Ovary (tissue), 9 donors: ENCODE measurements around the gene METRNL. TPM values are rescaled to one million over a fixed set of nuclear protein-coding genes. Genes with fewer than 3 reads are reported as not detected.
A peak's percentile ranks its signal among the peaks of the same experiment; 100 is the strongest.
"Not testable (repeated sequence)": the region's sequence is repeated elsewhere in the genome, so short reads cannot be mapped to it uniquely, and the experiment has no call there.

Source experiments
- DNase-seq, 5 donors: peaks; one replicate each; pipeline ENCODE4 v3.0.0-alpha.2; 2019 to 2020
- H3K27ac ChIP-seq, 2 donors: fragments of 200-600 bp; one replicate each; pipeline versions ENCODE4 v1.5.1 to v1.8.0; 2019 to 2022
- H3K27me3 ChIP-seq: fragments of 200-600 bp; one replicate; pipeline ENCODE4 v1.8.0; 2022
- H3K36me3 ChIP-seq: fragments of 200-600 bp; sonication (generic); one replicate; pipeline ENCODE4 v1.5.1; 2019
- H3K4me1 ChIP-seq: one replicate; pipeline ENCODE4 v1.8.1; 2013; ENCODE audit warnings: mild to moderate bottlenecking, moderate library complexity; ENCODE audit not compliant: insufficient read depth
- H3K4me3 ChIP-seq: fragments of 200-600 bp; sonication (generic); one replicate; pipeline ENCODE4 v1.5.1; 2017
- H3K9me3 ChIP-seq, 2 donors: fragments of 200-600 bp in 1 of 2; sonication (generic) in 1 of 2; one replicate each; pipeline versions ENCODE4 v1.5.1 to v1.8.1; 2013 to 2019; ENCODE audit warnings: mild to moderate bottlenecking in 1 of 2, moderate library complexity in 1 of 2
- CTCF ChIP-seq, 3 donors: fragments of 450-650 bp in 2 of 3; fragments of 200-600 bp in 1 of 3; IDR thresholded peaks; one replicate each; pipeline versions ENCODE4 v1.5.1 to v1.8.0; 2016 to 2022; ENCODE audit warnings: antibody characterized with exemption in 3 of 3, mild to moderate bottlenecking in 1 of 3
- EP300 ChIP-seq: sonication (generic); formaldehyde crosslinking; IDR thresholded peaks from one replicate; pipeline ENCODE4 v1.6.1; 2017; ENCODE audit warnings: antibody characterized with exemption
- POLR2A ChIP-seq: fragments of 450-650 bp; IDR thresholded peaks from one replicate; pipeline ENCODE4 v1.6.1; 2017; ENCODE audit warnings: antibody characterized with exemption, mild to moderate bottlenecking, moderate library complexity
- WGBS, 3 donors: extraction: QIAGEN DNeasy Blood & Tissue Kit in 1 of 3; methylation state at CpG; one replicate each; pipeline versions ENCODE4 v1.1.5 to v1.1.7; 2013 to 2017; 5-methylcytosine and 5-hydroxymethylcytosine counted together
- intact Hi-C, 4 donors: fragments of 100-400 bp; cut with DNase I; formaldehyde crosslinking; loops; one replicate each; pipeline versions ENCODE4 v1.11.0 to v1.15.1; 2022 to 2023
- polyA plus RNA-seq, 2 donors: library from polyadenylated mRNA; stranded (reverse); fragments of 200-250 nt in 1 of 2; fragments of 350-450 nt in 1 of 2; fragmentation: Illumina TruSeq in 1 of 2; extraction: RNeasy Lipid Tissue Mini Kit (QIAGEN cat#74804) in 1 of 2; gene quantifications; one replicate each; pipeline ENCODE4 v1.2.3, GENCODE V29; 2013 to 2014
- total RNA-seq, 7 donors: library from RNA; depleted of rRNA in 2 of 7; stranded (reverse); fragments of >200 nt in 2 of 7; fragmentation: NEBNext Ultra II Directional in 3 of 7; extraction: Animal tissue kit (Norgen Biotek cat#: 25700) in 3 of 7; gene quantifications; one replicate each; pipeline versions ENCODE4 v1.1.0 to v1.2.4, GENCODE V29; 2016 to 2023
- donor health status: DM: no; HTN: no; CAD: no; lungs with moderate emphysema.
- donor health status: DM: no; HTN: no; CAD: no.
- donor health status: Bipolar disorder and iron deficiency.
- donor health status: DM: yes; HTN: yes; CAD: no.
- donor health status: DM: no; HTN: no; CAD: no.
- donor health status: DM: yes; HTN: yes; CAD: no.

The METRNL gene
- total and polyA plus RNA-seq, 9 donors, result 4.3 to 84.3 (median 29.4) TPM

- no peaks in the 10 kb centered on the region for H3K36me3 ChIP-seq
- H3K27me3 ChIP-seq, result no peaks in the 10 kb centered on the region
- DNase-seq, result peak in 4 of 5 donors; percentile 4 to 24 (median 7)
- 80 to 87% (median 81%) methylated on average over 16 of the region's 16 CpGs for WGBS, 3 donors
- no peaks in the 10 kb centered on the region for H3K9me3 ChIP-seq
- intact Hi-C loops, result no loop called here
- TF ChIP-seq CTCF (IDR thresholded peaks at IDR 0.05), result no peak
- TF ChIP-seq POLR2A, result no peak
- no peak for TF ChIP-seq EP300
- no peak overlapping the region for H3K4me3 ChIP-seq
- no peak overlapping the region for H3K27ac ChIP-seq
- H3K4me1 ChIP-seq, result no peaks in the 10 kb centered on the region
These were observed 54.1 kb downstream of the METRNL start for GRCh38 chr17:83133302-83134121.

GRCh38 chr17:83134456-83134855, 55.0 kb downstream of the METRNL start:
- H3K36me3 ChIP-seq, H3K9me3 ChIP-seq, H3K27ac ChIP-seq, intact Hi-C loops, H3K27me3 ChIP-seq, H3K4me1 ChIP-seq, H3K4me3 ChIP-seq: not testable (repeated sequence)
- 85 to 91% (median 86%) methylated on average over 20 to 38 of the region's 38 CpGs for WGBS, 3 donors
- peak in 2 of 5 donors; percentile 2 to 7 for DNase-seq

- H3K4me1 ChIP-seq, result no peaks in the 10 kb centered on the region
- no peaks in the 10 kb centered on the region for H3K36me3 ChIP-seq
- H3K27ac ChIP-seq, result no peak overlapping the region
- no peaks in the 10 kb centered on the region for H3K9me3 ChIP-seq
- TF ChIP-seq EP300, result no peak
- no peak for TF ChIP-seq CTCF (IDR thresholded peaks at IDR 0.05)
- TF ChIP-seq POLR2A, result no peak
- WGBS, 3 donors, result 91 to 96% (median 92%) methylated on average over 14 of the region's 14 CpGs
- intact Hi-C loops, result no loop called here
- no peak overlapping the region for H3K4me3 ChIP-seq
- DNase-seq, result peak in 2 of 5 donors; percentile 10 to 25
- H3K27me3 ChIP-seq, result no peaks in the 10 kb centered on the region
These were observed 56.3 kb downstream of the METRNL start for GRCh38 chr17:83135692-83136091.

GRCh38 chr17:83136156-83136555, 56.7 kb downstream of the METRNL start:
- no peaks in the 10 kb centered on the region for H3K36me3 ChIP-seq
- 78 to 87% (median 84%) methylated on average over 13 of the region's 13 CpGs for WGBS, 3 donors

More at GRCh38 chr17:83136156-83136555, 56.7 kb downstream of the METRNL start:
- TF ChIP-seq EP300 (no peak), CTCF (IDR thresholded peaks at IDR 0.05) (no peak), POLR2A (no peak)
- peak in 2 of 5 donors; percentile 11 to 23 for DNase-seq
- no peaks in the 10 kb centered on the region for H3K4me1 ChIP-seq
- no peak overlapping the region for H3K27ac ChIP-seq
- H3K27me3 ChIP-seq, result no peaks in the 10 kb centered on the region
- H3K4me3 ChIP-seq, result no peak overlapping the region
- H3K9me3 ChIP-seq, result no peaks in the 10 kb centered on the region
- intact Hi-C loops, result no loop called here
